ENCODE results near the gene OPRM1.

GRCh38 chr6:154236646-154237301, 197.7 kb downstream of the OPRM1 start:
- TF ChIP-seq TCF7L2 (IDR thresholded peaks at IDR 0.05; ENCODE audit: low read depth, low read length) (no peak), CTCF (IDR thresholded peaks at IDR 0.05) (no peak), POLR2AphosphoS5 (IDR thresholded peaks at IDR 0.05; ENCODE audit: low read depth, low read length) (no peak), SIN3A (IDR thresholded peaks at IDR 0.05; ENCODE audit: borderline replicate concordance, insufficient read depth, low read depth, low read length) (no peak)
